Body of pancreas (tissue), 4 donors: Measurements from ENCODE around the gene KIF22.

Experiments used
- CTCF ChIP-seq, 7 experiments: fragments of 450-650 bp in 4 of 7; fragments of 200-600 bp in 3 of 7; sonication (generic) in 3 of 7; IDR thresholded peaks; one replicate each; pipeline ENCODE4 v1.5.1; 2016 to 2019; ENCODE audit warnings: antibody characterized with exemption in 7 of 7
- POLR2A ChIP-seq, 3 donors: fragments of 450-650 bp; IDR thresholded peaks; one replicate each; pipeline ENCODE4 v1.6.1; 2016; ENCODE audit warnings: antibody characterized with exemption in 3 of 3, mild to moderate bottlenecking in 2 of 3

- TF ChIP-seq CTCF (IDR thresholded peaks at IDR 0.05) (peak in 1 of 7 experiments; percentile 3), POLR2A (IDR thresholded peaks at IDR 0.05) (no peak)
These were observed 32.5 kb upstream of the KIF22 start for GRCh38 chr16:29757950-29758466.
